WTC11 (cell line): Measurements from ENCODE around the gene XCL1.

ENCODE experiments used
- ATF2 ChIP-seq: sonication (generic); formaldehyde crosslinking; IDR thresholded peaks from 2 replicates; pipeline ENCODE4 v1.8.1; 2022; ENCODE audit warnings: low read depth, missing genetic modification reagents, borderline replicate concordance
- CTCF ChIP-seq: fragments of 200-600 bp; IDR thresholded peaks from 2 replicates; pipeline ENCODE4 v1.8.0; 2022; ENCODE audit warnings: antibody characterized with exemption
- JUN ChIP-seq: sonication (generic); formaldehyde crosslinking; IDR thresholded peaks from 2 replicates; pipeline ENCODE4 v1.8.0; 2023; ENCODE audit warnings: mild to moderate bottlenecking, missing genetic modification reagents
- MAX ChIP-seq: sonication (generic); formaldehyde crosslinking; IDR thresholded peaks from 2 replicates; pipeline ENCODE4 v1.8.0; 2022; ENCODE audit warnings: mild to moderate bottlenecking, missing genetic modification reagents
- NFYB ChIP-seq: sonication (generic); formaldehyde crosslinking; conservative IDR thresholded peaks from 2 replicates; pipeline ENCODE4 v1.8.0; 2022; ENCODE audit warnings: low read depth, missing genetic modification reagents
- TEAD4 ChIP-seq: sonication (generic); formaldehyde crosslinking; IDR thresholded peaks from 2 replicates; pipeline ENCODE4 v1.8.0; 2022; ENCODE audit warnings: mild to moderate bottlenecking, missing genetic modification reagents
- TF ChIP-seq, protein P1 (sequence below): sonication (generic); formaldehyde crosslinking; IDR thresholded peaks from 2 replicates; pipeline ENCODE4 v1.8.1; 2023; ENCODE audit warnings: mild to moderate bottlenecking, missing genetic modification reagents, moderate library complexity

GRCh38 chr1:168555508-168556046 is 20.8 kb upstream of the XCL1 start:
- no peak for TF ChIP-seq CTCF
- no peak for TF ChIP-seq JUN
- no peak for TF ChIP-seq NFYB (CRISPR knock-in tag)
- no peak for TF ChIP-seq MAX (CRISPR knock-in tag)
- TF ChIP-seq, protein P1, sequence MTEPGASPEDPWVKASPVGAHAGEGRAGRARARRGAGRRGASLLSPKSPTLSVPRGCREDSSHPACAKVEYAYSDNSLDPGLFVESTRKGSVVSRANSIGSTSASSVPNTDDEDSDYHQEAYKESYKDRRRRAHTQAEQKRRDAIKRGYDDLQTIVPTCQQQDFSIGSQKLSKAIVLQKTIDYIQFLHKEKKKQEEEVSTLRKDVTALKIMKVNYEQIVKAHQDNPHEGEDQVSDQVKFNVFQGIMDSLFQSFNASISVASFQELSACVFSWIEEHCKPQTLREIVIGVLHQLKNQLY (CRISPR knock-in tag) = no peak
- no peak for TF ChIP-seq ATF2 (CRISPR knock-in tag)
- TF ChIP-seq TEAD4 (CRISPR knock-in tag) = no peak
